NB4 (cell line): ENCODE measurements around the gene RAC2.

Experiments
- POLR2A ChIP-seq: IDR thresholded peaks from 2 replicates; pipeline ENCODE4 v1.6.1; 2011; ENCODE audit warnings: mild to moderate bottlenecking; ENCODE audit not compliant: insufficient read length; ENCODE audit errors: extremely low read depth
- TF ChIP-seq, protein P1 (sequence below): IDR thresholded peaks from one replicate; pipeline ENCODE4 v1.5.1; 2012; ENCODE audit warnings: low read depth, low read length

DNA sequence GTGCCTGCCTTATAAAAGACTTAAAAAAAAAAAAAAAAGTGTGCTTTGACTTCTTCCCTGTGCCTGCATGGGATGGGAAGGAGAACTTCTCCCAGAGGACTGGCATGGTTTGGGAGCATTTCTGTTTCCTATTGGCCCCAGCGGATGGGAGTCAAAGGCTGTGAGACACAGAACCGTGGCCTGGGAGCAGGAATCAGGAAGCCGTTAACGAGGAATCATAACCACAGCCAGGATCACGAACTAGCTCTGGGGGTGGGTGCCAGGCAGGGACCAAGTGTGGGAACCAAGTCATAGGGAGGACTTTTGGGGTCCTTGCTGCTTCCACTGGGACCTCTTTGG is 56.5 kb downstream of the RAC2 start:
- TF ChIP-seq, protein P1, sequence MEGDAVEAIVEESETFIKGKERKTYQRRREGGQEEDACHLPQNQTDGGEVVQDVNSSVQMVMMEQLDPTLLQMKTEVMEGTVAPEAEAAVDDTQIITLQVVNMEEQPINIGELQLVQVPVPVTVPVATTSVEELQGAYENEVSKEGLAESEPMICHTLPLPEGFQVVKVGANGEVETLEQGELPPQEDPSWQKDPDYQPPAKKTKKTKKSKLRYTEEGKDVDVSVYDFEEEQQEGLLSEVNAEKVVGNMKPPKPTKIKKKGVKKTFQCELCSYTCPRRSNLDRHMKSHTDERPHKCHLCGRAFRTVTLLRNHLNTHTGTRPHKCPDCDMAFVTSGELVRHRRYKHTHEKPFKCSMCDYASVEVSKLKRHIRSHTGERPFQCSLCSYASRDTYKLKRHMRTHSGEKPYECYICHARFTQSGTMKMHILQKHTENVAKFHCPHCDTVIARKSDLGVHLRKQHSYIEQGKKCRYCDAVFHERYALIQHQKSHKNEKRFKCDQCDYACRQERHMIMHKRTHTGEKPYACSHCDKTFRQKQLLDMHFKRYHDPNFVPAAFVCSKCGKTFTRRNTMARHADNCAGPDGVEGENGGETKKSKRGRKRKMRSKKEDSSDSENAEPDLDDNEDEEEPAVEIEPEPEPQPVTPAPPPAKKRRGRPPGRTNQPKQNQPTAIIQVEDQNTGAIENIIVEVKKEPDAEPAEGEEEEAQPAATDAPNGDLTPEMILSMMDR = no peak
- no peak for TF ChIP-seq POLR2A
